ENCODE results near the gene LGALSL. TPM values are rescaled to one million over a fixed set of nuclear protein-coding genes. Genes with fewer than 3 reads are reported as not detected.

LGALSL gene
- total RNA-seq, 6 donors from 2014 or later: 8.4 to 31.5 (median 21.1) TPM

DNA sequence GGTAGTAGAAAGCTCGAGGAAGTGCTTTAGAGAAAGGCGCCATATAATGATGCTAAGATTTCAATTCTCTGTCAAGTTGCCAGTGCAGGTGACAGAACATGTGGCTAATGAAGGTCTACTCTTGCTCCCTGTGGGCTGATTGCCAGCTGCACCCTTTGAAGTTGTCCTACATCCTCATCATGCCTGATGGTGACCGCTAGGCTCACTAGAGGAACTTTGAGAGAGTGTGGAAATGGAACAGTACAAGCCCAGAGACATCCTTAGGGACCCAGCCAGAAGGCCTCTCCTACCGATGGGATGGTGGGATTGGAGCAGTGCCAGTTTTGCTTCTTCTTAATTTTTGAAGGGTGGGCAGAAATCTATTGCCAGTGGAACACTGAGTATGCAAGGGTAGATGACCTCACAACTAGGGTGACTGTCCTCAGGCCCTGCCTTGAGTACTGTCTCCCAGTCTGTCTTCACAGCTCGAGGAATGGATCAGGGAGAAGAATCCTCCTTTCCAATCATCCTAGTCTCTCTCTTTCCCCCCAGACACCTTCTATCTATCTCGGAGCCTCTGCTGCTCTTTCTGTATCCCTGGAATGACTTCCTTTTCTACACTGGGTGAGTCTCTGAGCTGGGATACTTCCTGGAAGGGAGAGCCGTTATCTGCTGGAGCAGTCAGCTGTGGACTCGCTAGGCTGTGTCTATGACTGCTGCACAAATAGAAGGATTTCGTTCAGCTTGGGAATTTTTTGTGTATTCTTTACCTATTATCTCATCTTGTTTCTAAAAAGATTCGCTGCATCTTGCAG lies 33.5 kb downstream of the LGALSL start:
- H3K36me3 ChIP-seq: no peaks in the 10 kb centered on the region
- WGBS, 2 donors: 54 to 55% methylated on average over 10 of the region's 10 CpGs
- H3K27ac ChIP-seq: no peak overlapping the region
- TF ChIP-seq POLR2AphosphoS5 (IDR thresholded peaks at IDR 0.05) (no peak), POLR2A (IDR thresholded peaks at IDR 0.05) (no peak), EP300 (IDR thresholded peaks at IDR 0.05) (no peak)
- TF ChIP-seq, protein P1, sequence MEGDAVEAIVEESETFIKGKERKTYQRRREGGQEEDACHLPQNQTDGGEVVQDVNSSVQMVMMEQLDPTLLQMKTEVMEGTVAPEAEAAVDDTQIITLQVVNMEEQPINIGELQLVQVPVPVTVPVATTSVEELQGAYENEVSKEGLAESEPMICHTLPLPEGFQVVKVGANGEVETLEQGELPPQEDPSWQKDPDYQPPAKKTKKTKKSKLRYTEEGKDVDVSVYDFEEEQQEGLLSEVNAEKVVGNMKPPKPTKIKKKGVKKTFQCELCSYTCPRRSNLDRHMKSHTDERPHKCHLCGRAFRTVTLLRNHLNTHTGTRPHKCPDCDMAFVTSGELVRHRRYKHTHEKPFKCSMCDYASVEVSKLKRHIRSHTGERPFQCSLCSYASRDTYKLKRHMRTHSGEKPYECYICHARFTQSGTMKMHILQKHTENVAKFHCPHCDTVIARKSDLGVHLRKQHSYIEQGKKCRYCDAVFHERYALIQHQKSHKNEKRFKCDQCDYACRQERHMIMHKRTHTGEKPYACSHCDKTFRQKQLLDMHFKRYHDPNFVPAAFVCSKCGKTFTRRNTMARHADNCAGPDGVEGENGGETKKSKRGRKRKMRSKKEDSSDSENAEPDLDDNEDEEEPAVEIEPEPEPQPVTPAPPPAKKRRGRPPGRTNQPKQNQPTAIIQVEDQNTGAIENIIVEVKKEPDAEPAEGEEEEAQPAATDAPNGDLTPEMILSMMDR (IDR thresholded peaks at IDR 0.05): no peak
- peaks cover 0 to 19% (median 3%) of the 10 kb centered on the region in 4 donors for H3K4me1 ChIP-seq
- DNase-seq: no peak
- H3K9me3 ChIP-seq: no peaks in the 10 kb centered on the region
- H3K27me3 ChIP-seq: no peaks in the 10 kb centered on the region
- H3K4me3 ChIP-seq: no peak overlapping the region
- no peak for ATAC-seq (ENCODE audit: low FRiP score in 2 of 2)

DNA sequence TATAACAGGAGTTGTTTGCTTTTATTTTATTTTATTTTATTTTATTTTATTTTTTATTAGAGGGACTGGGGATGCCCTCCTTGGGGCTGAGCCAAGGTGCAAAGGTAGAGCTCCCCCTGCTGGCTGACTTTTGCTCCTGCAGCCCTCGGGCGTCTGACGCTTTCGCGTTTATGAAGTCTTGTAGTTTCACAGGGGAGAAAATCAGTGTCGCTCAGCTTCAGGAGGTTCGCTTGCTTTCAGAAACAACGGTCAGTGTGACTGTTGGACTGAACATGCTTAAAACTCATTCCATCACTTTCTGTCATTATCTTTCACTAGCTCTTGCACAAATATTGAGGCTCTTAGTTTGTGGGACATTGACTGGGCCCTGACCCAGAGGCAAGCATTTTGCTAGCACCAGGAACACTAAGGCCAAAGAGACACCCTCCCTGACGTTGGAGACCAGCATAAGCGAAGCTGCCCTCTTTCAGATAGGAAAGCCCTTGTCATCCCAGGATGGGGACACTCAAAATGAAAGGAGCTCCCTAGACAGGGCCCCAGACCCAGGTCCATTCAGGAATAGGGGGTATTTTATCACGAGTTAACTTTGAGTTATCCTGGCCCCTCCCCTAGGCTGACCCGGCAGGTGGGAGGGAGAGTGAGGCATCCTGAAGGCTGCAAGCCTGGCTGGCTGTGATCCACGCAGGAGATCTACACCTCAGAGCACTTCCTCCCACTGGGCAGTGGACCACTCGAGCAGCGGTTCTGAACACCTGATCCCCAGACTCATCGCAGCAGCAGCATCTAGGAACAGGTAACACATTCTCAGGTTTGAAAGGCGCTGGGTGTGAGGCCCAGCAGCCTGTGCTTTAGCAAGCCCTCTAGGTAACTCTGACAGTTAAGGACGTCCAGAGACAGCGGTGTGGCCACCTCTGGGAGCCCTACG lies 34.4 kb downstream of the LGALSL start:
- H3K27me3 ChIP-seq: no peaks in the 10 kb centered on the region
- TF ChIP-seq POLR2A (IDR thresholded peaks at IDR 0.05): no peak
- no peak for TF ChIP-seq EP300 (IDR thresholded peaks at IDR 0.05)
- TF ChIP-seq POLR2AphosphoS5 (IDR thresholded peaks at IDR 0.05): no peak
- TF ChIP-seq, protein P1 (IDR thresholded peaks at IDR 0.05): peak; percentile 74 to 97 (median 82)
- no peaks in the 10 kb centered on the region for H3K9me3 ChIP-seq
- H3K27ac ChIP-seq: no peak overlapping the region
- H3K4me1 ChIP-seq: peaks cover 0 to 19% (median 3%) of the 10 kb centered on the region in 4 donors
- ATAC-seq (ENCODE audit: low FRiP score in 2 of 2): peak; percentile 75 to 79
- no peak overlapping the region for H3K4me3 ChIP-seq
- WGBS, 2 donors: 49 to 51% methylated on average over 20 of the region's 20 CpGs
- H3K36me3 ChIP-seq: no peaks in the 10 kb centered on the region
- DNase-seq: peak in 1 of 2 donors; percentile 75

DNA sequence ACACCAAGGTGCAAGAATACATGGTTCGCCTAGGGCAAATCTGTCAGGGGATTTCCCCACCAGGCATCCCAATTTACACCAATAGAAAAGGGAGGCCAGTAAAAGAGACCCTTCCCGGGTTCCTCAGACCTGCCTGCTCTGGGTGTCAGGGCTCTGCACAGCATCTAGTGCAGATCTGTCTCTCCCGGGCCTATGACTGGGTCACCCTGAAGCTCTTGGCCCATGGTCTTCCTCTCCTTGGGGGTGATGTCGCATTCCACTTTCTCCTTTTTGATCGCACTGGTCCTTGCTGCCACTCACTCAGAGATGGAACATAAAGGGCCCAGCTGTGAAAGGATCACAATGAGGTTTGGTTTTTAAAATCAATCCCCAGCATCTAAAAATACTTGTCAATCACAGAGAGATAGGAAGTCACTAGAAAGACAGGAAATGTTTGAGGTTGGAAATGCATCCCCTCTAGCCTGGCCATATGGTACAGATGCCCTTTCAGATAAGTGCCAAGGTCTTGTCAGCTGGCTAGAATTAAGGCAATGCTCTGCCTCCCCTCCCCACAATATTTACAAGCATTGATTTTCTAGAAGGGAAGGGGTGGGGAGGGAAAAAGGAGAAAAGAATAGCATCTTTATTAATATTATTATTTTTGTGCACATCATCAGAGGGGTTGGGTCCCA lies 35.3 kb downstream of the LGALSL start:
- Histone ChIP-seq H3K27ac (no peak overlapping the region), H3K36me3 (no peaks in the 10 kb centered on the region), H3K4me1 (peaks cover 0 to 19% (median 3%) of the 10 kb centered on the region in 4 donors), H3K27me3 (no peaks in the 10 kb centered on the region), H3K4me3 (no peak overlapping the region), H3K9me3 (no peaks in the 10 kb centered on the region)
- WGBS, 2 donors: 49 to 64% methylated on average over 3 to 5 of the region's 5 CpGs
- DNase-seq: no peak
- ATAC-seq (ENCODE audit: low FRiP score in 2 of 2): no peak
- no peak for TF ChIP-seq POLR2AphosphoS5 (IDR thresholded peaks at IDR 0.05)
- TF ChIP-seq, protein P1 (IDR thresholded peaks at IDR 0.05): no peak
- no peak for TF ChIP-seq POLR2A (IDR thresholded peaks at IDR 0.05)
- no peak for TF ChIP-seq EP300 (IDR thresholded peaks at IDR 0.05)

DNA sequence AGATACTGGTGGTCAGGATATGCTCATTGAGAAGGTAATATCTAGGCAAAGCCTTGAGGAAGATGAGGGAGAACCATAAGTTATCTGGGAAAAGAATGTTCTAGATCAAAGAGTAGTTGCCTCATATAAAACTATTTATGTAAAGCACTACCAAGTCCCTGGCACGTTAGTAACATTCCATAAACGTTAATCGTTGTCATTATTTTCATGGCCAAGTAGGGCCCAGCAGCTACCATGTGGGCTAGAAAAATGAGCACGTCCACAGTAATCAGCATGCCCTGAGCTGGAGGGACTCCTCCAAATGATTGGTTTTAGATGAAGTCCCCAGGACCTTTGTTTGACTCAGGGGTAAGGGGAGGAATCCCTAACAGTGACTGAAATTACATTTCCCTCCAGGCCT lies 37.5 kb downstream of the LGALSL start:
- Histone ChIP-seq H3K27ac (no peak overlapping the region), H3K27me3 (no peaks in the 10 kb centered on the region), H3K9me3 (no peaks in the 10 kb centered on the region), H3K4me1 (peaks cover 0 to 19% (median 3%) of the 10 kb centered on the region in 4 donors), H3K36me3 (no peaks in the 10 kb centered on the region), H3K4me3 (no peak overlapping the region)
- 68 to 71% methylated on average over 4 of the region's 4 CpGs for WGBS, 2 donors
- TF ChIP-seq, protein P1 (IDR thresholded peaks at IDR 0.05): no peak
- TF ChIP-seq POLR2A (IDR thresholded peaks at IDR 0.05): no peak
- TF ChIP-seq POLR2AphosphoS5 (IDR thresholded peaks at IDR 0.05): no peak
- TF ChIP-seq EP300 (IDR thresholded peaks at IDR 0.05): no peak
- DNase-seq (no peak), ATAC-seq (ENCODE audit: low FRiP score in 2 of 2) (no peak)
